ENCODE measurements around the gene MRPS6. TPM values are rescaled to one million over a fixed set of nuclear protein-coding genes. Genes with fewer than 3 reads are reported as not detected.

MRPS6 gene
- total and polyA plus RNA-seq, 10 of the 15 experiments (the other 5 are each of a cell fraction or from before 2014, with no cell fraction given), result 32.5 to 232 (median 90.3) TPM

DNA sequence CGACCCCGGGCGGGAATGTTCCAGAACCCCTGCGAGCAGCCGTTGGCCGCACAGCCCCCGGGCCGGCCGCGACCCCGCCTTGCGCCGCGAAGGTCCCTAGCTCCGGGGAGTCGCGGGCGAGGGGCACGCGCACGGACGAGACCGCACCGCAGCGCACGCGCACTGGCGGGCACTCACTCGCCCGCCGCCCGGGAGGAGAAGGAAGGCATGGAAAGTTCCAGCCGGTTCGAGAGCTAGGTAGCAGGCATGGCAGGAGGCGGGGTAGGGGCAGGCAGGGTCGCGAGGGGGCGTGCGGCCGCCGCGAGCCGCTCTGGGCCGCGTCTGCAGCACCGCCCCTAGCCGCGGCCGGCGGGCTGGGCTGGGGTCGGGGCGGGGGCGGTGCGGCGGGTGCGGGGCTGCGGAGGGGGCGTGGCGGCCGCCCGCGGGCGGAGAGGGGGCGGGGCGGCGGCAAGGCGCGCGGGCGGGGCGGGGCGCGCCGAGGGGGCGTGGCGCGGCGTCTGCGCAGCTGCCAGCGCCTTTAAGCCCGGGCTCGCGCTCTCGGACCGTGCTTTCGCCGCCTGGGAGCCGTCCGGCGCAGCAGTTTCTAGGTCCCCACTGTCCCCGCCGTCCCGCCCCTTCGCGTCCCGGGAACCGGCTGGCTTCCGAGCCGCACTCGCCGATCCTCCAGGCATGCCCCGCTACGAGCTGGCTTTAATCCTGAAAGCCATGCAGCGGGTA, at the start of gene MRPS6, which contains the start of gene SLC5A3 (continued):
- TF ChIP-seq, protein P1, sequence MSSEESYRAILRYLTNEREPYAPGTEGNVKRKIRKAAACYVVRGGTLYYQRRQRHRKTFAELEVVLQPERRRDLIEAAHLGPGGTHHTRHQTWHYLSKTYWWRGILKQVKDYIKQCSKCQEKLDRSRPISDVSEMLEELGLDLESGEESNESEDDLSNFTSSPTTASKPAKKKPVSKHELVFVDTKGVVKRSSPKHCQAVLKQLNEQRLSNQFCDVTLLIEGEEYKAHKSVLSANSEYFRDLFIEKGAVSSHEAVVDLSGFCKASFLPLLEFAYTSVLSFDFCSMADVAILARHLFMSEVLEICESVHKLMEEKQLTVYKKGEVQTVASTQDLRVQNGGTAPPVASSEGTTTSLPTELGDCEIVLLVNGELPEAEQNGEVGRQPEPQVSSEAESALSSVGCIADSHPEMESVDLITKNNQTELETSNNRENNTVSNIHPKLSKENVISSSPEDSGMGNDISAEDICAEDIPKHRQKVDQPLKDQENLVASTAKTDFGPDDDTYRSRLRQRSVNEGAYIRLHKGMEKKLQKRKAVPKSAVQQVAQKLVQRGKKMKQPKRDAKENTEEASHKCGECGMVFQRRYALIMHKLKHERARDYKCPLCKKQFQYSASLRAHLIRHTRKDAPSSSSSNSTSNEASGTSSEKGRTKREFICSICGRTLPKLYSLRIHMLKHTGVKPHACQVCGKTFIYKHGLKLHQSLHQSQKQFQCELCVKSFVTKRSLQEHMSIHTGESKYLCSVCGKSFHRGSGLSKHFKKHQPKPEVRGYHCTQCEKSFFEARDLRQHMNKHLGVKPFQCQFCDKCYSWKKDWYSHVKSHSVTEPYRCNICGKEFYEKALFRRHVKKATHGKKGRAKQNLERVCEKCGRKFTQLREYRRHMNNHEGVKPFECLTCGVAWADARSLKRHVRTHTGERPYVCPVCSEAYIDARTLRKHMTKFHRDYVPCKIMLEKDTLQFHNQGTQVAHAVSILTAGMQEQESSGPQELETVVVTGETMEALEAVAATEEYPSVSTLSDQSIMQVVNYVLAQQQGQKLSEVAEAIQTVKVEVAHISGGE (CRISPR knock-in tag; IDR thresholded peaks at IDR 0.05), result no peak
- TF ChIP-seq FOS (IDR thresholded peaks at IDR 0.05; ENCODE audit: borderline replicate concordance, extremely low read depth, insufficient read length), result no peak
- TF ChIP-seq NR2F1 (conservative IDR thresholded peaks at IDR 0.05), result peak; percentile 34; the same call in 1 of the 2 replicates
- TF ChIP-seq, protein P2, sequence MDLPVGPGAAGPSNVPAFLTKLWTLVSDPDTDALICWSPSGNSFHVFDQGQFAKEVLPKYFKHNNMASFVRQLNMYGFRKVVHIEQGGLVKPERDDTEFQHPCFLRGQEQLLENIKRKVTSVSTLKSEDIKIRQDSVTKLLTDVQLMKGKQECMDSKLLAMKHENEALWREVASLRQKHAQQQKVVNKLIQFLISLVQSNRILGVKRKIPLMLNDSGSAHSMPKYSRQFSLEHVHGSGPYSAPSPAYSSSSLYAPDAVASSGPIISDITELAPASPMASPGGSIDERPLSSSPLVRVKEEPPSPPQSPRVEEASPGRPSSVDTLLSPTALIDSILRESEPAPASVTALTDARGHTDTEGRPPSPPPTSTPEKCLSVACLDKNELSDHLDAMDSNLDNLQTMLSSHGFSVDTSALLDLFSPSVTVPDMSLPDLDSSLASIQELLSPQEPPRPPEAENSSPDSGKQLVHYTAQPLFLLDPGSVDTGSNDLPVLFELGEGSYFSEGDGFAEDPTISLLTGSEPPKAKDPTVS (IDR thresholded peaks at IDR 0.05; ENCODE audit: low read depth, low read length), result peak; percentile 98
- no peak for TF ChIP-seq ZNF622 (IDR thresholded peaks at IDR 0.05)
- TF ChIP-seq POU2F2 (IDR thresholded peaks at IDR 0.05; ENCODE audit: borderline replicate concordance, low read depth, low read length), result peak; percentile 85
- TF ChIP-seq, protein P3, sequence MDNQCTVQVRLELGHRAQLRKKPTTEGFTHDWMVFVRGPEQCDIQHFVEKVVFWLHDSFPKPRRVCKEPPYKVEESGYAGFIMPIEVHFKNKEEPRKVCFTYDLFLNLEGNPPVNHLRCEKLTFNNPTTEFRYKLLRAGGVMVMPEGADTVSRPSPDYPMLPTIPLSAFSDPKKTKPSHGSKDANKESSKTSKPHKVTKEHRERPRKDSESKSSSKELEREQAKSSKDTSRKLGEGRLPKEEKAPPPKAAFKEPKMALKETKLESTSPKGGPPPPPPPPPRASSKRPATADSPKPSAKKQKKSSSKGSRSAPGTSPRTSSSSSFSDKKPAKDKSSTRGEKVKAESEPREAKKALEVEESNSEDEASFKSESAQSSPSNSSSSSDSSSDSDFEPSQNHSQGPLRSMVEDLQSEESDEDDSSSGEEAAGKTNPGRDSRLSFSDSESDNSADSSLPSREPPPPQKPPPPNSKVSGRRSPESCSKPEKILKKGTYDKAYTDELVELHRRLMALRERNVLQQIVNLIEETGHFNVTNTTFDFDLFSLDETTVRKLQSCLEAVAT (IDR thresholded peaks at IDR 0.05), result 0 out of 2 replicates have a peak, but pooled peaks have one; percentile 29
- TF ChIP-seq, protein P4, sequence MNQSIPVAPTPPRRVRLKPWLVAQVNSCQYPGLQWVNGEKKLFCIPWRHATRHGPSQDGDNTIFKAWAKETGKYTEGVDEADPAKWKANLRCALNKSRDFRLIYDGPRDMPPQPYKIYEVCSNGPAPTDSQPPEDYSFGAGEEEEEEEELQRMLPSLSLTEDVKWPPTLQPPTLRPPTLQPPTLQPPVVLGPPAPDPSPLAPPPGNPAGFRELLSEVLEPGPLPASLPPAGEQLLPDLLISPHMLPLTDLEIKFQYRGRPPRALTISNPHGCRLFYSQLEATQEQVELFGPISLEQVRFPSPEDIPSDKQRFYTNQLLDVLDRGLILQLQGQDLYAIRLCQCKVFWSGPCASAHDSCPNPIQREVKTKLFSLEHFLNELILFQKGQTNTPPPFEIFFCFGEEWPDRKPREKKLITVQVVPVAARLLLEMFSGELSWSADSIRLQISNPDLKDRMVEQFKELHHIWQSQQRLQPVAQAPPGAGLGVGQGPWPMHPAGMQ (IDR thresholded peaks at IDR 0.05; ENCODE audit: borderline replicate concordance), result no peak
- no peak for TF ChIP-seq CBX5 (IDR thresholded peaks at IDR 0.05; ENCODE audit: low read depth)
- TF ChIP-seq TAF1 (IDR thresholded peaks at IDR 0.05; ENCODE audit: borderline replicate concordance, low read depth, low read length), result peak; percentile 72; the same call in 1 of the 2 replicates
- no peak for TF ChIP-seq HDAC2 (IDR thresholded peaks at IDR 0.05)
- TF ChIP-seq TCF3 (IDR thresholded peaks at IDR 0.05; ENCODE audit: borderline replicate concordance, insufficient read depth, low read depth, low read length), result peak; percentile 75; the same call in 1 of the 2 replicates
- no peak for TF ChIP-seq NFYB (IDR thresholded peaks at IDR 0.05; ENCODE audit: insufficient read depth, low read depth, low read length)
- peak in 1 of 2 experiments; percentile 68; a peak in 2 of 3 replicates for TF ChIP-seq EGR1 (IDR thresholded peaks at IDR 0.05; ENCODE audit: borderline replicate concordance in 1 of 2, low read depth in 2 of 2, low read length in 2 of 2)
- no peak for TF ChIP-seq NBN (IDR thresholded peaks at IDR 0.05)
- no peak for TF ChIP-seq PAX5 (IDR thresholded peaks at IDR 0.05; ENCODE audit: borderline replicate concordance, low read depth, low read length)
- no peak for TF ChIP-seq SIN3A (IDR thresholded peaks at IDR 0.05; ENCODE audit: low read depth, low read length)
- TF ChIP-seq, protein P5, sequence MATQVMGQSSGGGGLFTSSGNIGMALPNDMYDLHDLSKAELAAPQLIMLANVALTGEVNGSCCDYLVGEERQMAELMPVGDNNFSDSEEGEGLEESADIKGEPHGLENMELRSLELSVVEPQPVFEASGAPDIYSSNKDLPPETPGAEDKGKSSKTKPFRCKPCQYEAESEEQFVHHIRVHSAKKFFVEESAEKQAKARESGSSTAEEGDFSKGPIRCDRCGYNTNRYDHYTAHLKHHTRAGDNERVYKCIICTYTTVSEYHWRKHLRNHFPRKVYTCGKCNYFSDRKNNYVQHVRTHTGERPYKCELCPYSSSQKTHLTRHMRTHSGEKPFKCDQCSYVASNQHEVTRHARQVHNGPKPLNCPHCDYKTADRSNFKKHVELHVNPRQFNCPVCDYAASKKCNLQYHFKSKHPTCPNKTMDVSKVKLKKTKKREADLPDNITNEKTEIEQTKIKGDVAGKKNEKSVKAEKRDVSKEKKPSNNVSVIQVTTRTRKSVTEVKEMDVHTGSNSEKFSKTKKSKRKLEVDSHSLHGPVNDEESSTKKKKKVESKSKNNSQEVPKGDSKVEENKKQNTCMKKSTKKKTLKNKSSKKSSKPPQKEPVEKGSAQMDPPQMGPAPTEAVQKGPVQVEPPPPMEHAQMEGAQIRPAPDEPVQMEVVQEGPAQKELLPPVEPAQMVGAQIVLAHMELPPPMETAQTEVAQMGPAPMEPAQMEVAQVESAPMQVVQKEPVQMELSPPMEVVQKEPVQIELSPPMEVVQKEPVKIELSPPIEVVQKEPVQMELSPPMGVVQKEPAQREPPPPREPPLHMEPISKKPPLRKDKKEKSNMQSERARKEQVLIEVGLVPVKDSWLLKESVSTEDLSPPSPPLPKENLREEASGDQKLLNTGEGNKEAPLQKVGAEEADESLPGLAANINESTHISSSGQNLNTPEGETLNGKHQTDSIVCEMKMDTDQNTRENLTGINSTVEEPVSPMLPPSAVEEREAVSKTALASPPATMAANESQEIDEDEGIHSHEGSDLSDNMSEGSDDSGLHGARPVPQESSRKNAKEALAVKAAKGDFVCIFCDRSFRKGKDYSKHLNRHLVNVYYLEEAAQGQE (IDR thresholded peaks at IDR 0.05; ENCODE audit: low read depth, low read length), result no peak

All from GM12878 (cell line).